Stimulated activated CD4-positive, alpha-beta T cell treated with anti-CD3 and anti-CD28 coated beads, Interleukin-1b, Interleukin-23, amount 100 ng/mL, for 24 hours (primary cell): ENCODE measurements around the gene UCHL5.
"Not testable (repeated sequence)": the region's sequence is repeated elsewhere in the genome, so short reads cannot be mapped to it uniquely, and the experiment has no call there.

Source experiments
- DNase-seq, 4 experiments: peaks; one replicate each; pipeline ENCODE4 v3.0.0-alpha.2; 2020; ENCODE audit warnings: low read depth in 4 of 4, low spot score in 1 of 4

Gene UCHL5

DNA sequence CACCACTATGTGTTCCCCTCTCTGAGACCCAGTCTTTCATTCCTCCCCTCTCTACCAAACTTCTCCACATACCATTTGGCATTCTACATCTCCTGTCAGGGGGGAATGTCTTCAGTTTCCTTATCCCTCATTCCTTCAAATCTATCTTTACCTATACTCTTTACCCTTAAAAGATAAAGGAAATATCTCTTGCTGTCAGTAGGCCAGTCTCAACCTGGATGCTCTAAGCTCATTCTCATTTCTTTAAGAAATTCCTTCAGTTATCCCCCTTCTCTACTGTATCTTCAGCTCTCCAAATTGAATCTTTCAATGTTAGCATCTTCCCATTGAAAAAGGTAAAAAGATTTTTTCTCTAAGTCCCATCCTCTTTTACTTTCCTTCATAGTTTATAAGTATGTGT is 6.8 kb upstream of the UCHL5 start:
- DNase-seq: no peak

- DNase-seq: no peak
These were observed 3.7 kb upstream of the UCHL5 start for GRCh38 chr1:193062698-193063463.

- no peak for DNase-seq
These were observed 1.8 kb upstream of the UCHL5 start for GRCh38 chr1:193060938-193061337.

GRCh38 chr1:193060406-193060805 is 1.2 kb upstream of the UCHL5 start:
- no peak for DNase-seq

DNA sequence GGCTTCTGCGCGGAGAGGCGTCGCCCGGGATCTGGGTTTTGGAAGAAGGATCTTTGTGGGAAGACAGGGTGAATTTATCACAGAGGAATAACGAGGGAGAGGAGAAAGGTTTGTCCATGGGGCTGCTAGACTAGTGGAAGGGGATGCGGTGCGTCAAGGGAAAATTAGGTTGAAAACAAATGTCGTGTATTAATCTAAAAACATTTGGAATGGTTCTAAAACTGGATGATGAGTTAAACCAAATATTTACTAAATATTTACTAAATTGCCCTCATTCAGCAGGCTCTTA is 899 bp upstream of the UCHL5 start:
- DNase-seq: no peak

DNA sequence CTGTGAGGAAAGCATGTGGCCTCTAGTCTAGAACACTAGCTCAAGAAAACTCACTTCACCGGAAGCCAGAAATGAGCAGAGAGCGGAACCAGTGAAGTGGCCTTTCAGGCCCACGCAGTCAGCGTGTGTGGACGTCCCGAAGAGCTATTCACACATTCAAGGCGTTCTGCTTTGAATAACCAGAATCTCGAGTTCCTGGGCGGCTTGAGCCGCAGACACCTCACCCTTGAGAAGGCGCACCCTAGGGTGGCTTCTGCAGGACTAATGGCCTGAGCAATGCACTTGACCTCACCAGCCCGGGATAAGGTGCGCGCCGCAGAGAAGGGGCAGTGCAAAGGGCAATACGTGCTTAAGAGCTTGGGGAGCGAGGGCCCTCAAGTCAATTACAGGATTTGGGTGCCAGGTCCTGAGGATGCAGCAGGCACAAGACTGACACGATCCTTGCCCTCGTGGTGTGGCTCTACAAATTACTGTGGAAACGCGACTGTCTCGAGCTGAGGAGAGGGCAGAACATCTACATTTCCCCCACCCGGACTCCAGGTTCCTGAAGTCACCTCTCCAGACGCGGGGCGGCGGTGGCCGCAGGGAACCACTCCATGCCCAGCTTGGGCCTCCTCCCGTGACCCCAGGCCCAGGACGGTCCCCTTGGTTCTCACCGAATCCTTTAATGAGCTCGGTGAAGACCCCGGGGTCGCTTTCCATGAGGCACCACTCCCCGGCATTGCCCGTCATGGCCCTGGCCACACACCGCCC is 455 bp downstream of the UCHL5 start:
- peak; percentile 25 to 54 (median 36) for DNase-seq

GRCh38 chr1:193054169-193054675 is 4.9 kb downstream of the UCHL5 start:
- DNase-seq: no peak

DNA sequence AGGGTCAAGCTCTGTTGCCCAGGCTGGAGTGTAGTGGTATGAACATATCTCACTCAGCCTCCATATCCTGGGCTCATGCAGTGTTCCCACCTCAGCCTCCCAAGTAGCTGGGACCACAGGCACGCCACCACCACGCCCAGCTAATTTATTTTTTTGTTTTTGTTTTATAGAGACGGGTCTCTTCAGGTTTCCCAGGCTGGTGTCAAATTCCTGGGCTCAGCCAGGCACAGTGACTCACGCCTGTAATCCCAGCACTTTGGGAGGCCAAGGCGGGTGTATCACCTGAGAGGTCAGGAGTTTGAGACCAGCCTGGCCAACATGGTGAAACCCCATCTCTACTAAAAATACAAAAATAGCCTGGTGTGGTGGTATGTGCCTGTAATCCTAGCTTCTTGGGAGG is 10.2 kb downstream of the UCHL5 start:
- DNase-seq: not testable (repeated sequence)

- no peak for DNase-seq
These were observed 16.1 kb downstream of the UCHL5 start for GRCh38 chr1:193042766-193043691.

DNA sequence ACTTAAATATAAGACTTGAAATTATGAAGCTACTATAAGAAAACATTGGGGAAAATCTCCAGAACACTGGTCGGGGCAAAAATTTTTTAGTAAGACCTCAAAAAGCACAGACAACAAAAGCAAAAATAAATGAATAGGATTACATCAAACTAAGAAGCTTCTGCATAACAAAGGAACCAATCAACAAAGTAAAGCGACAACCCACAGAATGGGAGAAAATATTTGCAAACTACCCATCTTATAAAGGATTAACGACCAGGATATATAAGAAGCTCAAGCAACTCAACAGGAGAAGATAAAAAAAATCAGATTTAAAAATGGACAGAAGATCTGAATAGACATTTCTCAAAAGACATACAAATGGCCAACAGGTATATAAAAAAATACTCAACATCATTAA is 19.1 kb downstream of the UCHL5 start:
- no peak for DNase-seq

DNA sequence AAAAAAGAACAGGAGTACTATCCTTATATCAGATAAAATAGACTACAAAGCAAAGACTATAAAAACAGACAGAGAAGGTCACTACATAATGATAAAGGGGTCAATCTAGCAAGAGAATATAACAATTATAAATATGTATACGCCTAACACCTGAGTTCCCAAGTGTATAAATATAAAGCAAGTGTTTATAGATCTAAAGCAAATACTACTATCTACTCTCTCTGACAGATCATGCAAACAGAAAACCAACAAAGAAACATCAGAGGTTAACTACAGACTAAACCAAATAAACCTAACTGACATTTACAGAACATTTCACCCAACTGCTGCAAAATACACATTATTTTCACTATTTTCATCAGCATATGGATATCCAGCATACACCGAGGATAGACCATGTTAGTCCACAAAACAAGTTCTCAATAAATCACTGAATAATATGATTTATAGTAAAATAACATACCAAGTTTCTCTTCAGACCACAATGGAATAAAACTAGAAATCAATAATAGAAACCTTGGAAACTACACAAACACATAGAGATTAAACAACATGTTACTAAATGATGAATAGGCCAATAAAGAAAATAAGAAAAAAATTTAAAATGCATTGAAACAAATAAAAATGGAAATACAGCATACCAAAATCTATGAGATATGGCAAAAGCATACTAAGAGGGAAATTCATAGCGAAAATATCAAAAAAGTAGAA is 22.7 kb downstream of the UCHL5 start:
- DNase-seq: no peak

- no peak for DNase-seq
These were observed 25.6 kb downstream of the UCHL5 start for GRCh38 chr1:193033610-193034009.

DNA sequence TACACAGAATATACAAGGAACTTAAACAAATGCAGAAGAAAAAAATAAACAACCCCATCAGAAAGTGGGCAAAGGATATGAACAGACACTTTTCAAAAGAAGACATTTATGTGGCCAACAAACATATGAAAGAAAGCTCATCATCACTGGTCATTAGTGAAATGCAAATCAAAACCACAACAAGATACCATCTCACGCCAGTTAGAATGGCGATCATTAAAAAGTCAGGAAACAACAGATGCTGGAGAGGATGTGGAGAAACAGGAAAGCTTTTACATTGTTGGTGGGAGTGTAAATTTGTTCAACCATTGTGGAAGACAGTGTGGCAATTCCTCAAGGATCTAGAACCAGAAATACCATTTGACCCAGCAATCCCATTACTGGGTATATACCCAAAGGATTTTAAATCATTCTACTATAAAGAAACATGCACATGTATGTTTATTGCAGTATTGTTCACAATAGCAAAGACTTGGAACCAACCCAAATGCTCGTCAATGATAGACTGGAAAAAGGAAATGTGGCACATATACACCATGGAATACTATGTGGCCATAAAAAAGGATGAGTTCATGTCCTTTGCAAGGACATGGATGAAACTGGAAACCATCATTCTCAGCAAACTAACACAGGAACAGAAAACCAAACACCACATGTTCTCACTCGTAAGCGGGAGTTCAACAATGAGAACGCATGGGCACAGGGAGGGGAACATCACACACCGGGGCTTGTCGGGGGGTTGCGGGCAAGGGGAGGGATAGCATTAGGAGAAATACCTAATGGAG is 26.3 kb downstream of the UCHL5 start:
- not testable (repeated sequence) for DNase-seq

GRCh38 chr1:193031431-193031830 is 27.7 kb downstream of the UCHL5 start:
- no peak for DNase-seq

- DNase-seq: no peak
These were observed 28.9 kb downstream of the UCHL5 start for GRCh38 chr1:193030280-193030679.

GRCh38 chr1:193025218-193025617 is 33.9 kb downstream of the UCHL5 start:
- no peak for DNase-seq

GRCh38 chr1:193019442-193020026 is 39.6 kb downstream of the UCHL5 start:
- no peak for DNase-seq

DNA sequence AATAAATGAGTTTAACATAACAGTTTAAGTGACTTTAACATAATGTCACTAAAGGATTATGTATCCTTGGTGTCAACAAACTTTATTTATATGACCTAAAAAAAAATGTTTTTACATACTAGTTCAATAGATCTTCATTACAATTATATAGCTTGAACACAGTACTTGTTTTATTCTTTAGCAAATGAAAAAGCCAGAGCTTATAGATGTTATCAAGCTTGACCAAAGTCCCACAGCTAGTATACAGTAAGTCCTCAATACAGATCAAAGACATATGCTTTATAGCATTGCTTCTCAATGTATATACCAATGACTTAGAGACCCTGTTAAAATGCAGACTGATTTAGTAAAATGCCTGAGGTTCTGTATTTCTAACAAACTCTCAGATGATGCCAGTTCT is 42.4 kb downstream of the UCHL5 start:
- no peak for DNase-seq

DNA sequence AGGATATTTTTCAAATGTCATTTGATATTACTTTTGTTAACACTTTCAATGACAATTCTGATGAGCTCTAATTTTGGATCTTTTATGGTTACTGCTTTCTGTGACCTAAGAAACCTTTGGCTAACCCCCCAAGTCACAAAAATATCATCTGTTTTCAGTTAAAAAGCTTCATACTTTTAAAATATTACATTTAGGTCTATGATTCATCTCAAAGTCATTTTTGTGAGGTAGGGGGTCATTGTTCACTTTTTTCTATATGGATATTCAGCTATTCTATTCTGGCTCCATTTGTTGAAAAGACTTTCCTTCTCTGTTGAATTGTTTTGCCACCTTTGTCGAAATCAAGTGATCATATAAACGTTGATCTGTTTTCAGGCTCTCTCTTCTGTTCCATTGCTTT is 44.8 kb downstream of the UCHL5 start:
- no peak for DNase-seq

GRCh38 chr1:193013707-193014106 is 45.5 kb downstream of the UCHL5 start:
- DNase-seq: no peak
